IMR-90 (cell line): ENCODE measurements around the gene AFDN. TPM values are rescaled to one million over a fixed set of nuclear protein-coding genes. Genes with fewer than 3 reads are reported as not detected.

Experiments
- ATAC-seq: fragments of 200-7000 bp; cut with Tn5 transposase; 2 replicates; pipeline ENCODE4 v1.9.1; 2020; ENCODE audit warnings: low read depth, mild to moderate bottlenecking, moderate library complexity
- BruUV-seq: library from RNA; stranded (reverse); fragments of 400-500 nt; replicated peaks from 2 replicates; lab custom pipeline; 2021; lab: Mats Ljungman, UMichigan
- CTCF ChIA-PET: fragments of 300-600 bp; formaldehyde crosslinking; extraction: SDS; loops from one replicate; lab custom pipeline; 2021; ENCODE audit warnings: antibody characterized with exemption; lab: Yijun Ruan, JAX
- POLR2A ChIA-PET: fragments of 300-600 bp; sonication (Branson Sonifier 250); formaldehyde crosslinking; loops from one replicate; lab custom pipeline; 2022; ENCODE audit warnings: antibody characterized with exemption; ENCODE audit not compliant: unreplicated experiment; lab: Charles Lee
- DNase-seq: peaks from one replicate; pipeline ENCODE4 v3.0.0; 2013
- H2AFZ ChIP-seq: replicated peaks from 2 replicates; pipeline ENCODE3; 2013; ENCODE audit warnings: low read length, mild to moderate bottlenecking; ENCODE audit not compliant: poor library complexity
- H2AK5ac ChIP-seq: 2 replicates; pipeline ENCODE4 v1.6.1; 2013; ENCODE audit warnings: low read depth, low read length, inconsistent platforms
- H2AK9ac ChIP-seq: replicated peaks from 2 replicates; pipeline ENCODE3; 2013; ENCODE audit warnings: mild to moderate bottlenecking, low read depth, low read length, moderate library complexity; ENCODE audit not compliant: poor library complexity
- H2BK120ac ChIP-seq: 2 replicates; pipeline ENCODE4 v1.6.1; 2013; ENCODE audit warnings: low read depth, low read length, inconsistent platforms
- H2BK15ac ChIP-seq: 3 replicates; pipeline ENCODE4 v1.6.1; 2013; ENCODE audit warnings: low read depth, low read length, inconsistent platforms
- H2BK20ac ChIP-seq: 2 replicates; pipeline ENCODE4 v1.6.1; 2013; ENCODE audit warnings: low read depth, mild to moderate bottlenecking, inconsistent platforms, low read length, moderate library complexity
- H2BK5ac ChIP-seq: 2 replicates; pipeline ENCODE4 v1.6.1; 2013; ENCODE audit warnings: mild to moderate bottlenecking, low read depth, low read length, inconsistent platforms; ENCODE audit not compliant: poor library complexity, severe bottlenecking
- H3K14ac ChIP-seq: replicated peaks from 2 replicates; pipeline ENCODE4 v1.6.1; 2013; ENCODE audit warnings: low read depth, low read length, inconsistent platforms
- H3K18ac ChIP-seq: 2 replicates; pipeline ENCODE4 v1.6.1; 2013; ENCODE audit warnings: low read depth, low read length, control low read depth
- H3K23ac ChIP-seq: 2 replicates; pipeline ENCODE4 v1.6.1; 2013; ENCODE audit warnings: low read depth, low read length, inconsistent platforms
- H3K27ac ChIP-seq: 2 replicates; pipeline ENCODE4 v1.5.1; 2013; ENCODE audit warnings: mild to moderate bottlenecking, control low read depth, low read length; ENCODE audit not compliant: insufficient read depth
- H3K27me3 ChIP-seq: 2 replicates; pipeline ENCODE4 v1.6.1; 2013; ENCODE audit warnings: low read length; ENCODE audit not compliant: control insufficient read depth, insufficient read depth
- H3K36me3 ChIP-seq: 2 replicates; pipeline ENCODE4 v1.6.1; 2013; ENCODE audit warnings: low read length, mixed read lengths; ENCODE audit not compliant: control insufficient read depth, insufficient read depth
- H3K4ac ChIP-seq: 2 replicates; pipeline ENCODE4 v1.6.1; 2013; ENCODE audit warnings: low read depth, low read length, inconsistent platforms
- H3K4me1 ChIP-seq: 2 replicates; pipeline ENCODE4 v1.6.1; 2013; ENCODE audit warnings: low read length, mixed read lengths; ENCODE audit not compliant: control insufficient read depth, insufficient read depth
- H3K4me2 ChIP-seq: 2 replicates; pipeline ENCODE4 v1.6.1; 2013; ENCODE audit warnings: low read depth, mild to moderate bottlenecking, control low read depth, low read length, moderate library complexity
- H3K4me3 ChIP-seq: 2 replicates; pipeline ENCODE4 v1.5.1; 2013; ENCODE audit warnings: low read depth, mild to moderate bottlenecking, control low read depth, low read length, moderate library complexity; ENCODE audit not compliant: insufficient read depth
- H3K56ac ChIP-seq: 2 replicates; pipeline ENCODE4 v1.6.1; 2013; ENCODE audit warnings: low read length, inconsistent platforms; ENCODE audit not compliant: insufficient read depth; ENCODE audit errors: extremely low read depth
- H3K79me1 ChIP-seq, 2 experiments: 2 replicates each; pipeline ENCODE4 v1.6.1; 2013; ENCODE audit warnings: low read length in 2 of 2, inconsistent platforms in 1 of 2, low read depth in 1 of 2
- H3K9ac ChIP-seq: 2 replicates; pipeline ENCODE4 v1.6.1; 2013; ENCODE audit warnings: low read depth, low read length, control low read depth
- H3K9me1 ChIP-seq: 2 replicates; pipeline ENCODE4 v1.6.1; 2013; ENCODE audit warnings: low read length, inconsistent platforms; ENCODE audit not compliant: insufficient read depth
- H3K9me3 ChIP-seq: 2 replicates; pipeline ENCODE4 v1.6.1; 2013; ENCODE audit warnings: low read length; ENCODE audit not compliant: control insufficient read depth, insufficient read depth
- H4K20me1 ChIP-seq: 2 replicates; pipeline ENCODE4 v1.6.1; 2013; ENCODE audit warnings: low read length, inconsistent platforms; ENCODE audit not compliant: insufficient read depth
- H4K5ac ChIP-seq: 2 replicates; pipeline ENCODE4 v1.6.1; 2013; ENCODE audit warnings: mild to moderate bottlenecking, low read depth, low read length, control low read depth
- H4K8ac ChIP-seq, 2 experiments: 2 replicates each; pipeline ENCODE4 v1.6.1; 2013; ENCODE audit warnings: low read depth in 2 of 2, low read length in 2 of 2, control low read depth in 1 of 2, inconsistent platforms in 1 of 2
- H4K91ac ChIP-seq: 2 replicates; pipeline ENCODE4 v1.6.1; 2013; ENCODE audit warnings: low read depth, low read length, inconsistent platforms; ENCODE audit not compliant: insufficient read depth
- CEBPB ChIP-seq: IDR thresholded peaks from 2 replicates; pipeline ENCODE4 v1.6.1; 2012; ENCODE audit warnings: low read depth, low read length, improper control_type of control experiment
- CHD1 ChIP-seq: IDR thresholded peaks from 2 replicates; pipeline ENCODE4 v1.6.1; 2012; ENCODE audit warnings: low read depth, low read length, improper control_type of control experiment
- MAFK ChIP-seq: IDR thresholded peaks from 2 replicates; pipeline ENCODE4 v1.6.1; 2012; ENCODE audit warnings: low read depth, low read length, improper control_type of control experiment
- MAZ ChIP-seq: IDR thresholded peaks from 2 replicates; pipeline ENCODE4 v1.6.1; 2012; ENCODE audit warnings: low read depth, mild to moderate bottlenecking, low read length, improper control_type of control experiment, moderate library complexity, borderline replicate concordance
- POLR2A ChIP-seq: IDR thresholded peaks from 2 replicates; pipeline ENCODE4 v1.6.1; 2012; ENCODE audit warnings: mild to moderate bottlenecking, low read depth, low read length
- RAD21 ChIP-seq: IDR thresholded peaks from 2 replicates; pipeline ENCODE4 v1.6.1; 2012; ENCODE audit warnings: low read length, improper control_type of control experiment
- RCOR1 ChIP-seq: IDR thresholded peaks from 2 replicates; pipeline ENCODE4 v1.6.1; 2012; ENCODE audit warnings: mild to moderate bottlenecking, low read length, improper control_type of control experiment; ENCODE audit not compliant: insufficient replicate concordance
- RFX5 ChIP-seq: IDR thresholded peaks from 2 replicates; pipeline ENCODE4 v1.8.0; 2012; ENCODE audit warnings: low read depth, mild to moderate bottlenecking, low read length, moderate library complexity
- SMC3 ChIP-seq: fragments of 150-350 bp; IDR thresholded peaks from 2 replicates; pipeline ENCODE4 v1.6.1; 2016; ENCODE audit warnings: low read depth, mild to moderate bottlenecking, antibody characterized with exemption, low read length, moderate library complexity
- WGBS, 2 experiments: methylation state at CpG; one replicate each; pipeline versions ENCODE4 v1.1.5 to v1.1.7; 2013; ENCODE audit warnings: missing lambda C conversion rate in 2 of 2; ENCODE audit not compliant: insufficient read length in 1 of 2; ENCODE audit errors: extremely low coverage in 2 of 2; 5-methylcytosine and 5-hydroxymethylcytosine counted together
- dilution Hi-C: fragments of 300-500 bp; cut with HindIII; formaldehyde crosslinking; loops from one replicate; pipeline ENCODE4 v1.14.3; 2018; ENCODE audit warnings: low sequenced_read_pairs; ENCODE audit not compliant: unreplicated experiment
- in situ Hi-C: fragments of 300-500 bp; cut with MboI; formaldehyde crosslinking; loops from 3 replicates; pipeline ENCODE4 v1.14.3; 2019; ENCODE audit warnings: low sequenced_read_pairs, inconsistent platforms, mixed read lengths
- intact Hi-C: fragments of 100-400 bp; cut with micrococcal nuclease; formaldehyde crosslinking; loops from 2 replicates; pipeline ENCODE4 v1.10.0; 2022
- polyA plus RNA-seq, 3 experiments: library from polyadenylated mRNA; depleted of rRNA; stranded (reverse); fragments of >200 nt; gene quantifications; 2 replicates each; pipeline ENCODE4 v1.2.3, GENCODE V29; 2012; ENCODE audit warnings: low replicate concordance in 1 of 3
- total RNA-seq: library from RNA; depleted of rRNA; stranded (reverse); fragments of >200 nt; gene quantifications from 2 replicates; pipeline ENCODE4 v1.2.3, GENCODE V29; 2012
- TF ChIP-seq, protein P1 (sequence below): fragments of 150-350 bp; IDR thresholded peaks from 2 replicates; pipeline ENCODE4 v1.6.1; 2016; ENCODE audit warnings: low read depth, mild to moderate bottlenecking, low read length, moderate library complexity, borderline replicate concordance
- TF ChIP-seq, protein P2 (sequence below): conservative IDR thresholded peaks from 2 replicates; pipeline ENCODE4 v1.5.1; 2012; ENCODE audit warnings: mild to moderate bottlenecking, low read depth, low read length, improper control_type of control experiment
- TF ChIP-seq, protein P3 (sequence below): fragments of 150-350 bp; IDR thresholded peaks from 2 replicates; pipeline ENCODE4 v1.6.1; 2017; ENCODE audit warnings: mild to moderate bottlenecking, antibody characterized with exemption, low read length, low read depth

The AFDN gene
- total and polyA plus RNA-seq, 2 of the 4 experiments (the other 2 are of a cell fraction), result 11.6 to 20.8 TPM

DNA sequence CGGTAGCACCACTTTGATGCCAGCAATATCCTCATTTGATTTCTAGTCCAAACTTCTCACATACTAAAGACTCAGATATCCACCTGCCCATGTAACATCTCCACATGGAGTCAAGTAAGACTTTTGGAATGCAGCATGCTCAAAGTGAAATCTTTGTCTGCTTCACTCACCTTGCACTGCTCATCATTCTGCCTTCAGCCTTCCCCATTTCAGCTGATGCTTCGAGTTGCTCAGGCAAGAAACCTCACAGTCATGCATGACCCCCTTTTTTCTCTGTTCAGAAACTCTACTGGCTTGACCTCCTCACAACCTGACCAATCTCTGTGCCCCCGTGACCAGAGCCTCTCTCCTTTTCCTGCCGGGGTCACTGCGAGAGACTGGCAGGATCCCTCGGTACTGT is 129.8 kb downstream of the AFDN start:
- Histone ChIP-seq H2BK5ac (no peak overlapping the region), H2BK120ac (no peak overlapping the region), H3K23ac (no peak overlapping the region), H2AFZ (no peak overlapping the region), H4K20me1 (no peaks in the 10 kb centered on the region), H3K4me1 (peaks cover 3% of the 10 kb centered on the region; the same call in 1 of the 2 replicates), H3K14ac (no peak overlapping the region), H3K18ac (no peak overlapping the region), H3K79me1 (peaks cover 0 to 13% of the 10 kb centered on the region in 2 experiments), H3K56ac (no peak overlapping the region), H3K27me3 (no peaks in the 10 kb centered on the region), H3K27ac (no peak overlapping the region), H3K9me1 (peaks cover 14% of the 10 kb centered on the region), H2AK9ac (no peak overlapping the region), H3K9ac (no peak overlapping the region), H2BK20ac (no peak overlapping the region), H3K4me2 (no peak overlapping the region), H2AK5ac (no peak overlapping the region), H3K4me3 (no peak overlapping the region), H3K9me3 (no peaks in the 10 kb centered on the region), H3K36me3 (peaks cover 9% of the 10 kb centered on the region), H3K4ac (no peak overlapping the region), H4K8ac (no peak overlapping the region), H4K91ac (peak overlapping the region; percentile 46; the same call in 1 of the 2 replicates), H2BK15ac (no peak overlapping the region), H4K5ac (no peak overlapping the region)
- in situ Hi-C loops, result no loop called here
- WGBS, 2 experiments, result 100% methylated on average over 4 of the region's 6 CpGs; no CpG with 5 or more reads in 1 of the 2 experiments
- TF ChIP-seq RCOR1 (no peak), CEBPB (no peak), MAFK (no peak), CHD1 (no peak), POLR2A (no peak), SMC3 (no peak), RFX5 (no peak), RAD21 (no peak), MAZ (no peak)
- TF ChIP-seq, protein P1, sequence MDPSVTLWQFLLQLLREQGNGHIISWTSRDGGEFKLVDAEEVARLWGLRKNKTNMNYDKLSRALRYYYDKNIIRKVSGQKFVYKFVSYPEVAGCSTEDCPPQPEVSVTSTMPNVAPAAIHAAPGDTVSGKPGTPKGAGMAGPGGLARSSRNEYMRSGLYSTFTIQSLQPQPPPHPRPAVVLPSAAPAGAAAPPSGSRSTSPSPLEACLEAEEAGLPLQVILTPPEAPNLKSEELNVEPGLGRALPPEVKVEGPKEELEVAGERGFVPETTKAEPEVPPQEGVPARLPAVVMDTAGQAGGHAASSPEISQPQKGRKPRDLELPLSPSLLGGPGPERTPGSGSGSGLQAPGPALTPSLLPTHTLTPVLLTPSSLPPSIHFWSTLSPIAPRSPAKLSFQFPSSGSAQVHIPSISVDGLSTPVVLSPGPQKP, result no peak
- TF ChIP-seq, protein P2, sequence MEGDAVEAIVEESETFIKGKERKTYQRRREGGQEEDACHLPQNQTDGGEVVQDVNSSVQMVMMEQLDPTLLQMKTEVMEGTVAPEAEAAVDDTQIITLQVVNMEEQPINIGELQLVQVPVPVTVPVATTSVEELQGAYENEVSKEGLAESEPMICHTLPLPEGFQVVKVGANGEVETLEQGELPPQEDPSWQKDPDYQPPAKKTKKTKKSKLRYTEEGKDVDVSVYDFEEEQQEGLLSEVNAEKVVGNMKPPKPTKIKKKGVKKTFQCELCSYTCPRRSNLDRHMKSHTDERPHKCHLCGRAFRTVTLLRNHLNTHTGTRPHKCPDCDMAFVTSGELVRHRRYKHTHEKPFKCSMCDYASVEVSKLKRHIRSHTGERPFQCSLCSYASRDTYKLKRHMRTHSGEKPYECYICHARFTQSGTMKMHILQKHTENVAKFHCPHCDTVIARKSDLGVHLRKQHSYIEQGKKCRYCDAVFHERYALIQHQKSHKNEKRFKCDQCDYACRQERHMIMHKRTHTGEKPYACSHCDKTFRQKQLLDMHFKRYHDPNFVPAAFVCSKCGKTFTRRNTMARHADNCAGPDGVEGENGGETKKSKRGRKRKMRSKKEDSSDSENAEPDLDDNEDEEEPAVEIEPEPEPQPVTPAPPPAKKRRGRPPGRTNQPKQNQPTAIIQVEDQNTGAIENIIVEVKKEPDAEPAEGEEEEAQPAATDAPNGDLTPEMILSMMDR, result no peak
- TF ChIP-seq, protein P3, sequence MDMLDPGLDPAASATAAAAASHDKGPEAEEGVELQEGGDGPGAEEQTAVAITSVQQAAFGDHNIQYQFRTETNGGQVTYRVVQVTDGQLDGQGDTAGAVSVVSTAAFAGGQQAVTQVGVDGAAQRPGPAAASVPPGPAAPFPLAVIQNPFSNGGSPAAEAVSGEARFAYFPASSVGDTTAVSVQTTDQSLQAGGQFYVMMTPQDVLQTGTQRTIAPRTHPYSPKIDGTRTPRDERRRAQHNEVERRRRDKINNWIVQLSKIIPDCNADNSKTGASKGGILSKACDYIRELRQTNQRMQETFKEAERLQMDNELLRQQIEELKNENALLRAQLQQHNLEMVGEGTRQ, result no peak
- CTCF ChIA-PET, result no interaction called here
- intact Hi-C loops, result loop anchor here (10.0 kb wide), 1 partner anchor 78 kb away; no protein-coding TSS in a partner anchor
- no peak for DNase-seq
- ATAC-seq, result no peak
- BruUV-seq, result no TSS peak
- POLR2A ChIA-PET, result no interaction called here
- dilution Hi-C loops, result no loop called here
